SH-SY5Y (cell line): ENCODE results near the gene PGBD2.

ENCODE experiments used
- GATA2 ChIP-seq: IDR thresholded peaks from 2 replicates; pipeline ENCODE4 v1.6.1; 2011; ENCODE audit warnings: mild to moderate bottlenecking, low read depth, low read length
- GATA3 ChIP-seq: IDR thresholded peaks from 2 replicates; pipeline ENCODE4 v1.6.1; 2011; ENCODE audit warnings: low read depth, mild to moderate bottlenecking, low read length, moderate library complexity

DNA sequence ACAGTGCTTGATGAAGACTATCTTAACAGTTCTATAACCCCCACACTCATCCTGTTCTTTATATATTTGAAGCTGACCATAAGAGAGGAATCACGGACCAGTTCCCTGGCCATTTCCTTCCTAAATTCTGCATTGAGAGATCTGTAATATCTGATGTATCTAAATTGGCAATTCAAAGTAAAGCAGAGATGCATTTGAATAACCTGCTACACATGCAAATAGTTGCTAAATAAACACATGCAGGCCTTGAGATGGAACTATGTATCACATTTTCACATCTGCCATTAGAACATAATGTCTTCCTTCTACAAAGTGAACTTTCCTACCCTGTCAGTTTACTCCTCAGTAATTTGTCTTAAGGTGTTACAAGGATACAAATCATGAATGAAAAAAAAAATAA is 20.4 kb upstream of the PGBD2 start:
- TF ChIP-seq GATA3 (no peak), GATA2 (no peak)
